Measurements from ENCODE around the gene JAM2.

Gene JAM2

DNA sequence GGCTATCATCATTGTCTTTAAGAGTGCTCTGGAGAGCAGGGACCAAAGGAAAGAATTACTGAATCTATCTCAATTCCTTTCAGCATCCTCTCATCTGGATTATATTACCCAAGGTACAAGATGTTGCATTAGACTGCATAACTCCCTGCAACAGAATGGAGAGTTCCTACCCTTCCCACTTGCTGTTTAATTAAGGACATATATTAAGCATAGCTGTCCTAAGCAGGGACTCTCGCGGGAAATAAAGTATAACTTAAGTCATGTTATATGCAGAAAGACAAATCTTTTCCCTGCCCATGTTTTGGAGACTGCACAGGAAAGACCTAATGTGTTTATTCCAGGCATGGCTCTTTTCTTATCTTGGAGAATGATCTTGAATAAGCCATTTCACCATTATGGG, 6.8 kb upstream of the JAM2 start:
- no peak overlapping the region for H3K4ac ChIP-seq (ENCODE audit: low read depth in 1 of 2, low read length in 2 of 2)
- DNase-seq, result no peak
- no peak overlapping the region for H3K27ac ChIP-seq (ENCODE audit: low read length, poor library complexity, severe bottlenecking)
- peaks cover 0 to 4% of the 10 kb centered on the region in 2 experiments for H3K27me3 ChIP-seq (ENCODE audit: control insufficient read depth in 1 of 2, insufficient read depth in 1 of 2, low read length in 2 of 2)
- H3K4me2 ChIP-seq (ENCODE audit: low read length, poor library complexity, severe bottlenecking), result no peak overlapping the region
- H3K23ac ChIP-seq (ENCODE audit: low read length in 2 of 2), result no peak overlapping the region
- H2BK12ac ChIP-seq (ENCODE audit: low read length in 2 of 2), result no peak overlapping the region
- 92% methylated on average over 2 of the region's 2 CpGs for WGBS
- H3K9me3 ChIP-seq (ENCODE audit: control insufficient read depth, low read length), result no peaks in the 10 kb centered on the region
- H3K4me1 ChIP-seq (ENCODE audit: control insufficient read depth, insufficient read depth, low read depth, low read length), result no peaks in the 10 kb centered on the region
- no peak overlapping the region for H2AFZ ChIP-seq (ENCODE audit: low read depth, low read length)
- no peak overlapping the region for H2AK5ac ChIP-seq (ENCODE audit: low read length, severe bottlenecking)
- H4K8ac ChIP-seq (ENCODE audit: low read length), result no peak overlapping the region
- H4K91ac ChIP-seq (ENCODE audit: low read length), result no peak overlapping the region
- H3K79me1 ChIP-seq (replicated peaks; ENCODE audit: low read length, poor library complexity, severe bottlenecking), result no peaks in the 10 kb centered on the region
- no peak overlapping the region for H2BK5ac ChIP-seq (ENCODE audit: low read depth, low read length, poor library complexity, severe bottlenecking)
- H2BK120ac ChIP-seq (ENCODE audit: low read depth, low read length), result no peak overlapping the region
- no peak overlapping the region for H3K18ac ChIP-seq (ENCODE audit: low read depth in 1 of 2, low read length in 2 of 2)
- H3K4me3 ChIP-seq (ENCODE audit: insufficient read depth in 1 of 2, low read depth in 1 of 2, low read length in 2 of 2), result no peak overlapping the region
- no peak overlapping the region for H3K14ac ChIP-seq (ENCODE audit: low read length in 2 of 2)
- H3K9ac ChIP-seq (ENCODE audit: low read length), result no peak overlapping the region
- no peak overlapping the region for H2BK15ac ChIP-seq (ENCODE audit: low read depth, poor library complexity, severe bottlenecking)
- H3K36me3 ChIP-seq (ENCODE audit: control insufficient read depth in 1 of 2, insufficient read depth in 2 of 2, low read depth in 1 of 2, low read length in 2 of 2), result no peaks in the 10 kb centered on the region

DNA sequence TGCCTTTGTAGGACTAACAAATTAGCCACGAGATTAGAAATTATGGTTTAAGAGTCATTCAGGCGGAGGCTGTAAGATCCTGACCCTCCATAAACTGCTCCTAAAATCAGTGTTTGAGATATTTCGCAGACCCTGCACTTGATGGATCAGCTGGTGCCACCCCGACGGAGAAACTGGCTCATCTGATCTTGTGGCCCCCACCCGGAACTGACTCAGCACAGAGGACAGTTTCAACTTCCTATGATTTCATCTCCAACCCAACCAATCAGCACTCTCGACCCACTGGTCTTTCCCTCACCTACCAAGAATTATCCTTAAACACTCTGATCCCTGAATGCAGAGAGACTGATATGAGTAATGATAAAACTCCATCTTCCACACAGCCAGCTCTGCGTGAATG, 3.7 kb upstream of the JAM2 start:
- WGBS, result 73% methylated on average over 8 of the region's 8 CpGs
- Histone ChIP-seq H3K27ac (ENCODE audit: low read length, poor library complexity, severe bottlenecking) (no peak overlapping the region), H3K4ac (ENCODE audit: low read depth in 1 of 2, low read length in 2 of 2) (no peak overlapping the region), H2BK5ac (ENCODE audit: low read depth, low read length, poor library complexity, severe bottlenecking) (no peak overlapping the region), H3K79me1 (replicated peaks; ENCODE audit: low read length, poor library complexity, severe bottlenecking) (no peaks in the 10 kb centered on the region), H2AK5ac (ENCODE audit: low read length, severe bottlenecking) (no peak overlapping the region), H3K4me1 (ENCODE audit: control insufficient read depth, insufficient read depth, low read depth, low read length) (peaks cover 8% of the 10 kb centered on the region), H3K9me3 (ENCODE audit: control insufficient read depth, low read length) (no peaks in the 10 kb centered on the region), H2BK15ac (ENCODE audit: low read depth, poor library complexity, severe bottlenecking) (no peak overlapping the region), H3K27me3 (ENCODE audit: control insufficient read depth in 1 of 2, insufficient read depth in 1 of 2, low read length in 2 of 2) (peaks cover 0 to 13% of the 10 kb centered on the region in 2 experiments), H3K4me3 (ENCODE audit: insufficient read depth in 1 of 2, low read depth in 1 of 2, low read length in 2 of 2) (no peak overlapping the region), H3K23ac (ENCODE audit: low read length in 2 of 2) (no peak overlapping the region), H2BK12ac (ENCODE audit: low read length in 2 of 2) (no peak overlapping the region), H3K36me3 (ENCODE audit: control insufficient read depth in 1 of 2, insufficient read depth in 2 of 2, low read depth in 1 of 2, low read length in 2 of 2) (no peaks in the 10 kb centered on the region), H3K4me2 (ENCODE audit: low read length, poor library complexity, severe bottlenecking) (no peak overlapping the region), H2AFZ (ENCODE audit: low read depth, low read length) (no peak overlapping the region), H4K91ac (ENCODE audit: low read length) (no peak overlapping the region), H3K9ac (ENCODE audit: low read length) (no peak overlapping the region), H2BK120ac (ENCODE audit: low read depth, low read length) (no peak overlapping the region), H3K18ac (ENCODE audit: low read depth in 1 of 2, low read length in 2 of 2) (no peak overlapping the region), H4K8ac (ENCODE audit: low read length) (no peak overlapping the region), H3K14ac (ENCODE audit: low read length in 2 of 2) (no peak overlapping the region)
- DNase-seq, result no peak

DNA sequence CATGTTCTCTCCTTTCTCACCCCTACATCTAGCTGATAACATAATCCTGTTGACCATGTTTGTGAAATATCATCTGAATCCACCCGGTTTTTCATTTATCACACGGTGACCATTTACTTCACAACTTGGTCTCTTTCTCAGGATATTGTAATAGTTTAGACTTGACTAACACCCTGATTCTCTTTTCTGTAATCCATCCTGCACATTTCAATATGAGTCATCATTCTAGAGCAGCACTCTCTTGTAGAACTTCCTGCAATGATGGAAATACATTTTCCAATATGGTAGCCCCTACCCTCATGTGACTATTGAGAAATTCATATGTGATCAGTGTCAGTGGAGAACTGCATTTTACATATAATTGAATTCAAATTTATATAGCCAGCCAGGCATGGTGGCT, 2.3 kb upstream of the JAM2 start:
- Histone ChIP-seq H2AFZ (ENCODE audit: low read depth, low read length) (no peak overlapping the region), H2BK120ac (ENCODE audit: low read depth, low read length) (no peak overlapping the region), H3K9ac (ENCODE audit: low read length) (no peak overlapping the region), H3K4ac (ENCODE audit: low read depth in 1 of 2, low read length in 2 of 2) (no peak overlapping the region), H3K4me1 (ENCODE audit: control insufficient read depth, insufficient read depth, low read depth, low read length) (peaks cover 8% of the 10 kb centered on the region), H2BK5ac (ENCODE audit: low read depth, low read length, poor library complexity, severe bottlenecking) (no peak overlapping the region), H3K14ac (ENCODE audit: low read length in 2 of 2) (no peak overlapping the region), H3K79me1 (replicated peaks; ENCODE audit: low read length, poor library complexity, severe bottlenecking) (no peaks in the 10 kb centered on the region), H3K4me2 (ENCODE audit: low read length, poor library complexity, severe bottlenecking) (no peak overlapping the region), H2BK15ac (ENCODE audit: low read depth, poor library complexity, severe bottlenecking) (no peak overlapping the region), H3K4me3 (ENCODE audit: insufficient read depth in 1 of 2, low read depth in 1 of 2, low read length in 2 of 2) (no peak overlapping the region), H3K36me3 (ENCODE audit: control insufficient read depth in 1 of 2, insufficient read depth in 2 of 2, low read depth in 1 of 2, low read length in 2 of 2) (no peaks in the 10 kb centered on the region), H2AK5ac (ENCODE audit: low read length, severe bottlenecking) (no peak overlapping the region), H3K27me3 (ENCODE audit: control insufficient read depth in 1 of 2, insufficient read depth in 1 of 2, low read length in 2 of 2) (peaks cover 0 to 19% of the 10 kb centered on the region in 2 experiments), H3K9me3 (ENCODE audit: control insufficient read depth, low read length) (no peaks in the 10 kb centered on the region), H3K27ac (ENCODE audit: low read length, poor library complexity, severe bottlenecking) (no peak overlapping the region), H3K18ac (ENCODE audit: low read depth in 1 of 2, low read length in 2 of 2) (no peak overlapping the region), H3K23ac (ENCODE audit: low read length in 2 of 2) (no peak overlapping the region), H2BK12ac (ENCODE audit: low read length in 2 of 2) (no peak overlapping the region), H4K91ac (ENCODE audit: low read length) (no peak overlapping the region), H4K8ac (ENCODE audit: low read length) (no peak overlapping the region)
- WGBS, result 85% methylated on average over 2 of the region's 2 CpGs
- no peak for DNase-seq

DNA sequence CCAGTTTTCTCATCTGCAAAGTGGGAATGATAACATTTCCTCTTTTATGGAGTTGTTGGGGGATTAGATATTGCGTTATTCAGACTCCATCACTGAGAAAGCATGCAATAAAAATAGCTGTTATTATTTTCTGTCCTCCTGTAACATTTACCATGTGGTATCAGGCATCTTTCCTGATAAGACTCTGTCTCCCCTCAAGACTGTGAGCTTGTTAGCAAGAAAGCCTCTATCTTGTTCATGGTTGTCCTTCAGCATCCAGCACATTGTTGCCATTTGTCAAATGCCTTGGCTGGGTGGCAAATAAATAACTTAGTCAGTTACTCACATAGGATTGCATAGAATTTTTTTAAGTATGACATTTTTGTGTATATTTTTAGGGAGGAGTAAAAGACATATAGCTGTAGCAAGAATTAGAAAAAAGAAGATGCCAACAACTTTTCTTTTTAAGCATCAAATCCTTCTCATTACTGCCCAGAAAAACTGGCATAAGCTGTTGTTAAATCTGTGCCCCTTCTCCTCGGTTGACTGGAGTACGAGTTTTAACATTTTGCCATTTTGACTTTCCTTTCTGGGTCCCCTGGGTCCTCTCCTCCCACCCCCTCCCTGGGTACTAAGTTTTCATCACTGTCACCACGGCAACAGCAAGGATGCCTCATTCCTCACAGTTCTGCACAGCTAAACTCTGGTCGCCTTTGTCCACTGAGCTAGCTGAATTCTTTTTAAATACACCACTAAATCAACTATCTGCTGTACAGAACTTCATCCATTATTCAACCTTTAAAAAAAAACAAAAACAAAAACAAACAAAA, 1.0 kb upstream of the JAM2 start:
- H3K27ac ChIP-seq (ENCODE audit: low read length, poor library complexity, severe bottlenecking), result no peak overlapping the region
- H3K36me3 ChIP-seq (ENCODE audit: control insufficient read depth in 1 of 2, insufficient read depth in 2 of 2, low read depth in 1 of 2, low read length in 2 of 2), result no peaks in the 10 kb centered on the region
- no peak for DNase-seq
- no peak overlapping the region for H2BK5ac ChIP-seq (ENCODE audit: low read depth, low read length, poor library complexity, severe bottlenecking)
- no peaks in the 10 kb centered on the region for H3K9me3 ChIP-seq (ENCODE audit: control insufficient read depth, low read length)
- H3K79me1 ChIP-seq (replicated peaks; ENCODE audit: low read length, poor library complexity, severe bottlenecking), result no peaks in the 10 kb centered on the region
- peaks cover 0 to 19% of the 10 kb centered on the region in 2 experiments for H3K27me3 ChIP-seq (ENCODE audit: control insufficient read depth in 1 of 2, insufficient read depth in 1 of 2, low read length in 2 of 2)
- no peak overlapping the region for H4K8ac ChIP-seq (ENCODE audit: low read length)
- WGBS, result 63% methylated on average over 4 of the region's 5 CpGs
- no peak overlapping the region for H3K18ac ChIP-seq (ENCODE audit: low read depth in 1 of 2, low read length in 2 of 2)
- H4K91ac ChIP-seq (ENCODE audit: low read length), result no peak overlapping the region
- H2AK5ac ChIP-seq (ENCODE audit: low read length, severe bottlenecking), result no peak overlapping the region
- H2BK120ac ChIP-seq (ENCODE audit: low read depth, low read length), result no peak overlapping the region
- no peak overlapping the region for H2AFZ ChIP-seq (ENCODE audit: low read depth, low read length)
- H2BK15ac ChIP-seq (ENCODE audit: low read depth, poor library complexity, severe bottlenecking), result no peak overlapping the region
- H3K4me2 ChIP-seq (ENCODE audit: low read length, poor library complexity, severe bottlenecking), result no peak overlapping the region
- no peak overlapping the region for H3K4ac ChIP-seq (ENCODE audit: low read depth in 1 of 2, low read length in 2 of 2)
- peak overlapping the region in 1 of 2 experiments; percentile 83 for H3K4me3 ChIP-seq (ENCODE audit: insufficient read depth in 1 of 2, low read depth in 1 of 2, low read length in 2 of 2)
- H3K9ac ChIP-seq (ENCODE audit: low read length), result peak overlapping the region; percentile 84
- H3K4me1 ChIP-seq (ENCODE audit: control insufficient read depth, insufficient read depth, low read depth, low read length), result peaks cover 8% of the 10 kb centered on the region
- H3K14ac ChIP-seq (ENCODE audit: low read length in 2 of 2), result no peak overlapping the region
- no peak overlapping the region for H3K23ac ChIP-seq (ENCODE audit: low read length in 2 of 2)
- H2BK12ac ChIP-seq (ENCODE audit: low read length in 2 of 2), result no peak overlapping the region

Data from mesenchymal stem cell (in vitro differentiated cells and primary cell).